ENCODE data around the gene CELF2. TPM values are rescaled to one million over a fixed set of nuclear protein-coding genes. Genes with fewer than 3 reads are reported as not detected.
A peak's percentile ranks its signal among the peaks of the same experiment; 100 is the strongest.
"Not testable (repeated sequence)": the region's sequence is repeated elsewhere in the genome, so short reads cannot be mapped to it uniquely, and the experiment has no call there.

Gene CELF2
- total RNA-seq, 2 donors from 2014 or later = 30.2 to 34.4 TPM

DNA sequence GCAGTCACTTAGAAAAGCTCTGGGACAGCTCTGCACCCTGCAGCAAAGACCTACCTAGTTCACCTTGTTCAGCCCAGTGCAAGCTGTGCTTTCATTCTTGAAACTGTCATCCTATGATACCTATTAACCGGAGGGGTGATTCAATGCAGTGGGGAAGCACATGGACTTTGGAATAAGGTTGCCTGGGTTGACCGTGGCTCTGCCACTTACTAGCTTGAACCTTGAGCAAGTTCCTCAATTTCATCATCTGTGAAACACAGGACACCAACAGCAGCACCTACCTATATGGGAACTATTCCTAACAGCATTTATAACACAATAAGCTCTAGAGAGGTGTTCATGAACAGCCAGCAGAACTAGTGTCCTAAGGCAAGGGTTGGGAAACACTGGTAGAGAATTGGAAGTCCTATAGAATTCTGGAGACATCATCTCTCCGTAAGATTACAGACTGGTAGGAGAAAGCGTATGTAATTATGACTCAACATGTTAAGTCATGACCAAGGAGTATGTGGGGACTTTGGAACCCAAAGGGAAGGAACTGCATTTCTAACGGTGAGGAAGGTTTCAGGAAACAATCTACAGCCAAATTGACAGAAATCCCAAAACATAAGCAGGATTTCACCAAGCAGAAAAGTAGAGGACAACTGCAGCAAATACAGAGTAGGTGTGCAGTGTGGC is 323.8 kb downstream of the CELF2 start:
- no peak overlapping the region for H3K4me3 ChIP-seq
- H3K27me3 ChIP-seq = no peaks in the 10 kb centered on the region
- DNase-seq = no peak
- no peaks in the 10 kb centered on the region for H3K4me1 ChIP-seq
- no peak for TF ChIP-seq CTCF (IDR thresholded peaks at IDR 0.05)
- H3K9ac ChIP-seq (ENCODE audit: low read depth in 2 of 2, low read length in 2 of 2) = no peak overlapping the region
- no peaks in the 10 kb centered on the region for H3K9me3 ChIP-seq
- intact Hi-C loops (cut with DNase I) = no loop called here
- H3K36me3 ChIP-seq = no peaks in the 10 kb centered on the region
- no peak overlapping the region for H3K27ac ChIP-seq

- TF ChIP-seq CTCF (IDR thresholded peaks at IDR 0.05) = no peak
- H3K4me3 ChIP-seq = no peak overlapping the region
- intact Hi-C loops (cut with DNase I) = no loop called here
- DNase-seq = no peak
- H3K36me3 ChIP-seq = no peaks in the 10 kb centered on the region
- no peaks in the 10 kb centered on the region for H3K4me1 ChIP-seq
- H3K9ac ChIP-seq (ENCODE audit: low read depth in 2 of 2, low read length in 2 of 2) = no peak overlapping the region
- H3K27me3 ChIP-seq = no peaks in the 10 kb centered on the region
- no peak overlapping the region for H3K27ac ChIP-seq
- no peaks in the 10 kb centered on the region for H3K9me3 ChIP-seq
Measured at GRCh38 chr10:11344081-11344480, 326.4 kb downstream of the CELF2 start.

- DNase-seq = no peak
- no peaks in the 10 kb centered on the region for H3K4me1 ChIP-seq
- intact Hi-C loops (cut with DNase I) = no loop called here
- H3K27me3 ChIP-seq = no peaks in the 10 kb centered on the region
- TF ChIP-seq CTCF (IDR thresholded peaks at IDR 0.05) = no peak
- no peaks in the 10 kb centered on the region for H3K36me3 ChIP-seq
- no peak overlapping the region for H3K4me3 ChIP-seq
- H3K9me3 ChIP-seq = no peaks in the 10 kb centered on the region
- H3K27ac ChIP-seq = no peak overlapping the region
- H3K9ac ChIP-seq (ENCODE audit: low read depth in 2 of 2, low read length in 2 of 2) = no peak overlapping the region
Measured at GRCh38 chr10:11344550-11344949, 326.9 kb downstream of the CELF2 start.

- Histone ChIP-seq H3K27me3 (no peaks in the 10 kb centered on the region), H3K36me3 (no peaks in the 10 kb centered on the region), H3K27ac (no peak overlapping the region), H3K4me1 (no peaks in the 10 kb centered on the region), H3K9ac (ENCODE audit: low read depth in 2 of 2, low read length in 2 of 2) (no peak overlapping the region), H3K9me3 (no peaks in the 10 kb centered on the region), H3K4me3 (no peak overlapping the region)
- TF ChIP-seq CTCF (IDR thresholded peaks at IDR 0.05) = no peak
- intact Hi-C loops (cut with DNase I) = no loop called here
- DNase-seq = peak; percentile 72
Measured at GRCh38 chr10:11345224-11346054, 327.8 kb downstream of the CELF2 start.

DNA sequence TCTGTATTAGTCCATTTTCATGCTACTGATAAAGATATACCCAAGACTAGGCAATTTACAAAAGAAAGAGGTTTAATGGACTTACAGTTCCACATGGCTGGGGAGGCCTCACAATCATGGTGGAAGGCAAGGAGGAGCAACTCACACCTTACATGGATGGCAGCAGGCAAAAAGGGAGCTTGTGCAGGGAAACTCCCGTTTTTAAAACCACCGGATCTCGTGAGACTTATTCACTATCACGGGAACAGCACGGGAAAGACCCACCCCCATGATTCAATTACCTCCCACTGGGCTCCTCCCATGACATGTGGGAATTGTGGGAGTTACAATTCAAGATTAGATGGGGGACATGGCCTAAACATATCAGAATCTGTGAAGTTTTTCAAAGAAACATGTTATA is 329.9 kb downstream of the CELF2 start:
- intact Hi-C loops (cut with DNase I); H3K4me3 ChIP-seq; DNase-seq; H3K27ac ChIP-seq; H3K4me1 ChIP-seq; H3K36me3 ChIP-seq; H3K27me3 ChIP-seq; H3K9me3 ChIP-seq; H3K9ac ChIP-seq (ENCODE audit: low read depth in 2 of 2, low read length in 2 of 2): not testable (repeated sequence)

GRCh38 chr10:11351801-11352200 is 334.1 kb downstream of the CELF2 start:
- Histone ChIP-seq H3K36me3 (no peaks in the 10 kb centered on the region), H3K9me3 (no peaks in the 10 kb centered on the region), H3K9ac (ENCODE audit: low read depth in 2 of 2, low read length in 2 of 2) (no peak overlapping the region), H3K4me1 (no peaks in the 10 kb centered on the region), H3K27me3 (no peaks in the 10 kb centered on the region), H3K27ac (no peak overlapping the region), H3K4me3 (no peak overlapping the region)
- intact Hi-C loops (cut with DNase I) = no loop called here
- DNase-seq = no peak
- TF ChIP-seq CTCF (IDR thresholded peaks at IDR 0.05) = no peak

All from colonic mucosa (tissue), 4 donors.